AG04450 (cell line): ENCODE data around the gene TFF1. TPM values are rescaled to one million over a fixed set of nuclear protein-coding genes. Genes with fewer than 3 reads are reported as not detected.

Experiments used
- CTCF ChIA-PET: fragments of 300-600, 350-600 bp; formaldehyde crosslinking; extraction: SDS; loops from one replicate; lab custom pipeline; 2022; ENCODE audit warnings: antibody characterized with exemption, inconsistent platforms; lab: Charles Lee
- POLR2A ChIA-PET: fragments of 350-600 bp; formaldehyde crosslinking; extraction: SDS; loops from one replicate; lab custom pipeline; 2021; ENCODE audit warnings: antibody characterized with exemption, inconsistent platforms; lab: Yijun Ruan, JAX
- DNase-seq: peaks from one replicate; pipeline ENCODE4 v3.0.0-alpha.2; 2011; ENCODE audit warnings: low read depth, low spot score
- H3K27ac ChIP-seq: one replicate; pipeline ENCODE4 v1.5.1; 2012; ENCODE audit warnings: low read depth, low read length, control low read depth
- H3K27me3 ChIP-seq: one replicate; pipeline ENCODE4 v1.6.0; 2012; ENCODE audit warnings: low read length; ENCODE audit not compliant: control insufficient read depth, insufficient read depth
- H3K4me3 ChIP-seq: 2 replicates; pipeline ENCODE4 v1.5.1; 2011; ENCODE audit warnings: mild to moderate bottlenecking, low read depth, low read length, control low read depth
- H3K9me3 ChIP-seq: 2 replicates; pipeline ENCODE4 v1.5.1; 2012; ENCODE audit warnings: low read length; ENCODE audit not compliant: control insufficient read depth, insufficient read depth
- polyA plus RNA-seq: library from polyadenylated mRNA; depleted of rRNA; stranded (reverse); fragments of >200 nt; gene quantifications from 2 replicates; pipeline ENCODE4 v1.2.3, GENCODE V29; 2011
- TF ChIP-seq, protein P1 (sequence below): IDR thresholded peaks from 2 replicates; pipeline ENCODE4 v1.5.1; 2011; ENCODE audit warnings: low read depth, low read length, control low read depth, inconsistent platforms

Gene TFF1
- polyA plus RNA-seq, 1 experiment = not detected

DNA sequence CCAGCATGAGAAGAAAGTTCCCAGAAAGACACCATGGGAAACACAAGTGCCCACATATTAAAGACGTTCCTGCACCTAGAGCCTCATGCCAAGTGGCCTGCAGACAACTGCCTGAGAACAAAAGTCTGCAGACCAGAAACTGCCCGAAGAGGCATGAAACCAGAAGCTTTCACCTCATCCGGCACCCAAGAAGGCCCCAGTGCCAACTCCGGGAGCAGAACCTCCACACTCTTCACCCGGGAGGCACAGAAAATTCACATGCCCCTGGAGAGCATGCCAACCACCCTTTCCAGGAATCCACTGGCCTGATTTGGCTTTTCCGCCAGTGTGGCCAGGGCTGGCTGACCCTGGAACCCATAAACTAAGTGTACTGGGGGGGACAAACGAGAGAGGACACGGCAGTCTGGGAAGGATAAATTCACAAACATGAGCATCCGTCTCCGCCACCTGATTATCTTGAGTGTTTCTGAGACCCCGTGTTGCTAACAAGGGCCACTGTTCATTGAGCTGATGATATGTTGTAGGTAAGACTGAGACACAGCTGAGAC, 22.3 kb downstream of the TFF1 start:
- Histone ChIP-seq H3K4me3 (no peak overlapping the region), H3K27ac (no peak overlapping the region), H3K27me3 (no peaks in the 10 kb centered on the region), H3K9me3 (peaks cover 5% of the 10 kb centered on the region; the same call in 1 of the 2 replicates)
- POLR2A ChIA-PET = no interaction called here
- DNase-seq = no peak
- CTCF ChIA-PET = no interaction called here
- TF ChIP-seq, protein P1, sequence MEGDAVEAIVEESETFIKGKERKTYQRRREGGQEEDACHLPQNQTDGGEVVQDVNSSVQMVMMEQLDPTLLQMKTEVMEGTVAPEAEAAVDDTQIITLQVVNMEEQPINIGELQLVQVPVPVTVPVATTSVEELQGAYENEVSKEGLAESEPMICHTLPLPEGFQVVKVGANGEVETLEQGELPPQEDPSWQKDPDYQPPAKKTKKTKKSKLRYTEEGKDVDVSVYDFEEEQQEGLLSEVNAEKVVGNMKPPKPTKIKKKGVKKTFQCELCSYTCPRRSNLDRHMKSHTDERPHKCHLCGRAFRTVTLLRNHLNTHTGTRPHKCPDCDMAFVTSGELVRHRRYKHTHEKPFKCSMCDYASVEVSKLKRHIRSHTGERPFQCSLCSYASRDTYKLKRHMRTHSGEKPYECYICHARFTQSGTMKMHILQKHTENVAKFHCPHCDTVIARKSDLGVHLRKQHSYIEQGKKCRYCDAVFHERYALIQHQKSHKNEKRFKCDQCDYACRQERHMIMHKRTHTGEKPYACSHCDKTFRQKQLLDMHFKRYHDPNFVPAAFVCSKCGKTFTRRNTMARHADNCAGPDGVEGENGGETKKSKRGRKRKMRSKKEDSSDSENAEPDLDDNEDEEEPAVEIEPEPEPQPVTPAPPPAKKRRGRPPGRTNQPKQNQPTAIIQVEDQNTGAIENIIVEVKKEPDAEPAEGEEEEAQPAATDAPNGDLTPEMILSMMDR = no peak

DNA sequence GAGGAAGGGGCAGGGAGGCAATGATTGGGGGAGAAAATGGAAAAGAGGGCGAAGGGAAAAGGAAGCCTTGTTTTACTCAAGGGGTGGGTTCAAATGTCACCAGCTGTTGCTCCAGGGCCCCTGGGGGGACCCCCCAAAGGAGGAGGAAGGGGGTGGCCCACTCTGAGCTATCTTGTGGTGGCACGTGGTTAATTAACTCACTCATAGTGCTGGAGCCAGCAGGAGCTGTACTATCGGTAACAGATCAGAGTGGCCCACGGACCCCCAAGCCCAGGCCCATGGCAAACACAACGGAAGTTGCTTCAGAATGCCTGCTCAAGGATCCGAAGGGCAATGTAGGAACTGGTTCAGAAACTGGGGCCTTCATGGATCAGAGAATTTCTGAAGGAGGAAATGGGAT, 22.8 kb downstream of the TFF1 start:
- CTCF ChIA-PET = no interaction called here
- H3K9me3 ChIP-seq = peaks cover 5% of the 10 kb centered on the region; the same call in 1 of the 2 replicates
- no peak overlapping the region for H3K4me3 ChIP-seq
- H3K27ac ChIP-seq = no peak overlapping the region
- POLR2A ChIA-PET = no interaction called here
- H3K27me3 ChIP-seq = no peaks in the 10 kb centered on the region
- DNase-seq = no peak
- TF ChIP-seq, protein P1 = no peak

DNA sequence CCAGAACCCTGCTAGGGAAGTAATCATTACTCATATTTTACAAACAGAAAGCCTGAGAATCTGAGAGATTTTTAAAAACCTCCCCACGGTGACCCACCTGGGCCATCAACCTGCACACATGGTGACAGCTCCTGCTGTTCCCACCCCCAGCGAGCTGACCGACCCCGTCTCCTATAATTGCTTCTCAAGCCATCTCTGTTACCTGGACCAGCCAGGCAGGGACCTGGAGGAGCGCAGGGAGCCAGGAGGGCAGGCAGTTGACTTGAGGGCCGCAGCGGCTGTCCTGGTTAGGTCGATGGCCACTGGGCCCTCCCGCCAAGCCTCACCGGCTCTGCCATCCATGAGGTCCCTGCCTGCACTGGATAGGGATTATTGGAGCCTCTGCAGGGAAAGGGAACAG, 23.2 kb downstream of the TFF1 start:
- DNase-seq = no peak
- TF ChIP-seq, protein P1 = no peak
- Histone ChIP-seq H3K9me3 (peaks cover 5% of the 10 kb centered on the region; the same call in 1 of the 2 replicates), H3K4me3 (no peak overlapping the region), H3K27ac (no peak overlapping the region), H3K27me3 (no peaks in the 10 kb centered on the region)
- CTCF ChIA-PET = no interaction called here
- POLR2A ChIA-PET = no interaction called here

DNA sequence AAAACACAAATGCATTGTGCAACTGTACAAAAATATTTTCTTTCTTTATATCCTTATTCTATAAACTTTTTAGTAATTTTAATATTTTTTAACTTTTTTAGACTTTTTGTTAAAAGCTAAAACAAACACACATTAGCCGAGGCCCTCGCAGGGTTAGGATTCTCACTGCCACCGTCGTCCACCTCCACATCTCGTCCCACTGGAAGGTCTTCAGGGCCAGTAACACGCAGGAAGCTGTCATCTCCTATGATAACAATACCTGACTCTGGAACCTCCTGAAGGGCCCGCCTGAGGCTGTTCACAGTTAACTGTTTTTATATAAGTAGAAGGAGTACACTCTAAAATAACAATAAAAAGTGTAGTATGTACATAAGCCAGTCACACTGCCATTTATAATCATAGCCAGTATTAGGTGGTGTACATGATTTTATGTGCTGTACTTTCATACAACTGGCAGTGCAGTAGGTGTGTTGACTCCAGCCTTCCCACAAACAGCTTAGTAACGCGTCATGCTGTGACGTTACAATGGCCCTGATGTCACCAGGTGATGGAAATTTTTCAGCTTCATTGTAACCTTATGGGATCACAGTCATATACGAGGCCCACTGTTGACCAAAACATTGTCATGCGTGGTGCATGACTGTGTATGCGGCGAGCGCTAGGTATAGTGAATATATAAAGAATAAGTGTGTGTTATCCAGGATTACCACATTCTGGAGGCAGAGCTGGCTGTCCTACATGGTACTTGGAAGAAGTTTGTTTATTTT, 24.4 kb downstream of the TFF1 start:
- H3K4me3 ChIP-seq = no peak overlapping the region
- TF ChIP-seq, protein P1 = no peak
- DNase-seq = no peak
- no peak overlapping the region for H3K27ac ChIP-seq
- ChIA-PET CTCF (no interaction called here), POLR2A (no interaction called here)
- H3K27me3 ChIP-seq = no peaks in the 10 kb centered on the region
- H3K9me3 ChIP-seq = no peaks in the 10 kb centered on the region
